Loucy (cell line): ENCODE data around the gene DNAI7.

ENCODE experiments used
- H2AFZ ChIP-seq: fragments of 200-600 bp; sonication (generic); 2 replicates; pipeline ENCODE4 v1.6.0; 2016; ENCODE audit warnings: antibody characterized with exemption, mild to moderate bottlenecking, low read length, moderate library complexity
- H3F3A ChIP-seq: fragments of 200-600 bp; 2 replicates; pipeline ENCODE4 v1.6.0; 2016; ENCODE audit warnings: antibody characterized with exemption, low read depth, mild to moderate bottlenecking
- H3K27me3 ChIP-seq: fragments of 200-600 bp; sonication (generic); 2 replicates; pipeline ENCODE4 v1.6.1; 2014; ENCODE audit warnings: low read length, mild to moderate bottlenecking; ENCODE audit not compliant: insufficient read depth, poor library complexity, severe bottlenecking
- H3K36me3 ChIP-seq: fragments of 200-600 bp; sonication (generic); 2 replicates; pipeline ENCODE4 v1.6.1; 2016; ENCODE audit warnings: low read length; ENCODE audit not compliant: insufficient read depth
- H3K4me1 ChIP-seq: fragments of 200-600 bp; sonication (generic); 2 replicates; pipeline ENCODE4 v1.5.1; 2014; ENCODE audit warnings: low read length, mild to moderate bottlenecking; ENCODE audit not compliant: insufficient read depth, poor library complexity, severe bottlenecking
- H3K4me2 ChIP-seq: fragments of 200-600 bp; sonication (generic); 2 replicates; pipeline ENCODE4 v1.6.0; 2014; ENCODE audit warnings: antibody characterized with exemption, low read length, low read depth, mild to moderate bottlenecking; ENCODE audit not compliant: poor library complexity, severe bottlenecking
- H3K4me3 ChIP-seq: fragments of 200-600 bp; sonication (generic); 2 replicates; pipeline ENCODE4 v1.5.1; 2014; ENCODE audit warnings: low read length, mild to moderate bottlenecking, mixed read lengths; ENCODE audit not compliant: poor library complexity, severe bottlenecking
- H3K79me2 ChIP-seq: fragments of 200-600 bp; sonication (generic); 2 replicates; pipeline ENCODE4 v1.6.1; 2014; ENCODE audit warnings: low read length; ENCODE audit not compliant: insufficient read depth
- H3K9ac ChIP-seq: fragments of 200-600 bp; sonication (generic); 2 replicates; pipeline ENCODE4 v1.6.0; 2014; ENCODE audit warnings: mild to moderate bottlenecking, low read depth, low read length, moderate library complexity; ENCODE audit not compliant: poor library complexity, severe bottlenecking
- H3K9me2 ChIP-seq: fragments of 200-600 bp; sonication (generic); replicated peaks from 2 replicates; pipeline ENCODE4 v1.6.1; 2016; ENCODE audit warnings: low read depth, low read length, mixed read lengths
- H3K9me3 ChIP-seq: fragments of 200-600 bp; sonication (generic); 2 replicates; pipeline ENCODE4 v1.6.1; 2014; ENCODE audit warnings: mild to moderate bottlenecking, antibody characterized with exemption, low read length, low read depth; ENCODE audit not compliant: insufficient read depth
- H4K20me1 ChIP-seq: fragments of 200-600 bp; sonication (generic); 2 replicates; pipeline ENCODE4 v1.6.0; 2014; ENCODE audit warnings: antibody characterized with exemption, low read length, mild to moderate bottlenecking; ENCODE audit not compliant: insufficient read depth, poor library complexity, severe bottlenecking
- EZH2phosphoT487 ChIP-seq: fragments of 200-600 bp; IDR thresholded peaks from 2 replicates; pipeline ENCODE4 v1.6.1; 2018; ENCODE audit warnings: antibody characterized with exemption, mild to moderate bottlenecking, moderate library complexity, borderline replicate concordance
- TF ChIP-seq, protein P1 (sequence below): fragments of 200-600 bp; sonication (generic); conservative IDR thresholded peaks from 2 replicates; pipeline ENCODE4 v1.5.1; 2014; ENCODE audit warnings: mild to moderate bottlenecking, antibody characterized with exemption, low read length

DNAI7 gene

DNA sequence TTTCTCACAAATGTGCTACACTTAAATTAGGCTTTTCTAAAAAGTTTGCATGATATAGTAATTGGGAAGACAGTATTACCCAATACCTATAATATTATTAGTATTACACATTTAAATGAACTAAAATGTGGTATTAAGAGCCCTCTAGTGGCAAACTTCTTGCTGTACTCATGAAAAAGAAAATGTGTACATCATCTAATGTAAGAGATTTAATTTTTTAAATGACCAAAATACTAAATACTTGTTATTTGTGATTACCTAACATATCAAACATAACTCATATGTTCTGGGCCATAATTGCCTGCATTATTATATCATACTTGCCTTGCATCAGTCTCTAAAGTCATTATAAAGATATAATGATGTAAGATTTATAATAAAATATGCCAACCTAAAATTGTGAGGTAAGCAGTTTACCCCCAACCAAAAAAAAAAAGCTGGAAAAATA is 64.2 kb downstream of the DNAI7 start:
- no peaks in the 10 kb centered on the region for H3K9me2 ChIP-seq
- no peaks in the 10 kb centered on the region for H4K20me1 ChIP-seq
- TF ChIP-seq, protein P1, sequence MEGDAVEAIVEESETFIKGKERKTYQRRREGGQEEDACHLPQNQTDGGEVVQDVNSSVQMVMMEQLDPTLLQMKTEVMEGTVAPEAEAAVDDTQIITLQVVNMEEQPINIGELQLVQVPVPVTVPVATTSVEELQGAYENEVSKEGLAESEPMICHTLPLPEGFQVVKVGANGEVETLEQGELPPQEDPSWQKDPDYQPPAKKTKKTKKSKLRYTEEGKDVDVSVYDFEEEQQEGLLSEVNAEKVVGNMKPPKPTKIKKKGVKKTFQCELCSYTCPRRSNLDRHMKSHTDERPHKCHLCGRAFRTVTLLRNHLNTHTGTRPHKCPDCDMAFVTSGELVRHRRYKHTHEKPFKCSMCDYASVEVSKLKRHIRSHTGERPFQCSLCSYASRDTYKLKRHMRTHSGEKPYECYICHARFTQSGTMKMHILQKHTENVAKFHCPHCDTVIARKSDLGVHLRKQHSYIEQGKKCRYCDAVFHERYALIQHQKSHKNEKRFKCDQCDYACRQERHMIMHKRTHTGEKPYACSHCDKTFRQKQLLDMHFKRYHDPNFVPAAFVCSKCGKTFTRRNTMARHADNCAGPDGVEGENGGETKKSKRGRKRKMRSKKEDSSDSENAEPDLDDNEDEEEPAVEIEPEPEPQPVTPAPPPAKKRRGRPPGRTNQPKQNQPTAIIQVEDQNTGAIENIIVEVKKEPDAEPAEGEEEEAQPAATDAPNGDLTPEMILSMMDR, result peak; percentile 82
- TF ChIP-seq EZH2phosphoT487, result no peak
- H3K79me2 ChIP-seq, result no peaks in the 10 kb centered on the region
- H3K9ac ChIP-seq, result no peak overlapping the region
- no peaks in the 10 kb centered on the region for H3K4me1 ChIP-seq
- no peaks in the 10 kb centered on the region for H3F3A ChIP-seq
- no peaks in the 10 kb centered on the region for H3K9me3 ChIP-seq
- H2AFZ ChIP-seq, result no peak overlapping the region
- H3K4me2 ChIP-seq, result no peak overlapping the region
- no peak overlapping the region for H3K4me3 ChIP-seq
- H3K36me3 ChIP-seq, result no peaks in the 10 kb centered on the region
- H3K27me3 ChIP-seq, result no peaks in the 10 kb centered on the region

DNA sequence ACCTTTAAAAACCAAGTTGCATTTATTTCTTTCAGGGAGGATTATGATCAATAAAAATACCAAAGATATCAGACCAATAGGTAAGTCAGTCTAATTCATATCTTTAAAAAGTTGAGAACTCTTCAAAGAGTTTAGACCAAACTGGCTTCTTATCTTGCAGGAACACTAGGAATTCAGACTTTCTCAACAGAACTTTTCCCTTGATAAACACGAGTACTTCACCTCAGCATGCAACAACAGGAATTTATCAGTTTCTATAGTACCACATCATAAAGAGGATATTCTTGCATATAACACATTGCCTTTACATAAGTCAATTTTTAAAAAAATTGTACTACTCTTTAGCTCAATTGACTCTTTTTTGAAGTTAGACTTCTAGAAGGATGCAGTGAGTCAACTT is 68.2 kb downstream of the DNAI7 start:
- H3K4me3 ChIP-seq, result no peak overlapping the region
- H3K4me2 ChIP-seq, result no peak overlapping the region
- H3K4me1 ChIP-seq, result peaks cover 15% of the 10 kb centered on the region
- H3K9me2 ChIP-seq, result no peaks in the 10 kb centered on the region
- H3K9ac ChIP-seq, result no peak overlapping the region
- no peaks in the 10 kb centered on the region for H4K20me1 ChIP-seq
- no peaks in the 10 kb centered on the region for H3K9me3 ChIP-seq
- no peak overlapping the region for H2AFZ ChIP-seq
- H3K36me3 ChIP-seq, result no peaks in the 10 kb centered on the region
- H3F3A ChIP-seq, result no peaks in the 10 kb centered on the region
- TF ChIP-seq EZH2phosphoT487, result no peak
- TF ChIP-seq, protein P1, result no peak
- no peaks in the 10 kb centered on the region for H3K27me3 ChIP-seq
- H3K79me2 ChIP-seq, result no peaks in the 10 kb centered on the region

DNA sequence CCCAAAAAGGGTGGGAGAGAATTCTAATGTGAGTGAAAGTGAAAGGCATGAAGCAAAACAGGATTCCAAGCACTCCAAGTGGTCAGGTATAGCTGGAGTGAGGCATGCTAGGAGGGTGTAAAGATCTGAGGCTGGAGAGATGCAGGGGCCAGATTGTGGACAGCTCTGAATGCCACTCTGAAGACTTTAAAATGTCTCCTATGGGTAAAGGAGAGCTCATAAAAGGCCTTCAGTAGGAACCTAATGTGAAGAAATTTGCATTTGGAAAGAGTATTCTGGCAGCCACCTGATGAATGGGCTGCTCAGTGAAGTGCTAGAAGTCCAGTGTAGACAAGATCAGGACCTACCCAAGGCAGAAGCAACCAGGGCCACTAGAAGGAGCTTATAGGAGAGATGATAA is 68.9 kb downstream of the DNAI7 start:
- H3K4me3 ChIP-seq, result no peak overlapping the region
- no peaks in the 10 kb centered on the region for H3F3A ChIP-seq

More for the DNA sequence above, 68.9 kb downstream of the DNAI7 start:
- Histone ChIP-seq H3K36me3 (no peaks in the 10 kb centered on the region), H3K4me2 (no peak overlapping the region), H2AFZ (no peak overlapping the region), H4K20me1 (no peaks in the 10 kb centered on the region), H3K27me3 (no peaks in the 10 kb centered on the region), H3K9me3 (no peaks in the 10 kb centered on the region), H3K9me2 (no peaks in the 10 kb centered on the region), H3K4me1 (peaks cover 15% of the 10 kb centered on the region), H3K9ac (no peak overlapping the region), H3K79me2 (no peaks in the 10 kb centered on the region)
- TF ChIP-seq EZH2phosphoT487, result no peak
- TF ChIP-seq, protein P1, result no peak
